Left ventricle myocardium inferior (tissue), 1 donor: ENCODE data around the gene LATS2. TPM values are rescaled to one million over a fixed set of nuclear protein-coding genes. Genes with fewer than 3 reads are reported as not detected.

Experiments used
- DNase-seq: peaks from one replicate; pipeline ENCODE4 v3.0.0-alpha.2; 2020
- H3K27ac ChIP-seq: fragments of 200-600 bp; replicated peaks from 2 replicates; pipeline ENCODE4 v1.8.0; 2021
- H3K27me3 ChIP-seq: fragments of 200-600 bp; 2 replicates; pipeline ENCODE4 v1.8.0; 2021; ENCODE audit warnings: low read depth
- H3K36me3 ChIP-seq: fragments of 200-600 bp; 2 replicates; pipeline ENCODE4 v1.8.0; 2021
- H3K4me1 ChIP-seq: fragments of 200-600 bp; 2 replicates; pipeline ENCODE4 v1.8.0; 2021
- H3K4me3 ChIP-seq: fragments of 200-600 bp; 2 replicates; pipeline ENCODE4 v1.8.0; 2021; ENCODE audit warnings: mild to moderate bottlenecking, moderate library complexity
- H3K9me3 ChIP-seq: fragments of 200-600 bp; replicated peaks from 2 replicates; pipeline ENCODE4 v1.8.0; 2021
- intact Hi-C: fragments of 100-400 bp; cut with micrococcal nuclease; formaldehyde crosslinking; loops from one replicate; pipeline ENCODE4 v1.11.0; 2022
- total RNA-seq: library from RNA; stranded (reverse); fragmentation: NEBNext Ultra II Directional; extraction: Animal tissue kit (Norgen Biotek cat#: 25700); gene quantifications from one replicate; pipeline ENCODE4 v1.2.1, GENCODE V29; 2021
- TF ChIP-seq, protein P1 (sequence below): fragments of 200-600 bp; IDR thresholded peaks from 2 replicates; pipeline ENCODE4 v1.8.0; 2021; ENCODE audit warnings: antibody characterized with exemption, mild to moderate bottlenecking, borderline replicate concordance
- donor health status: DM: no; HTN: yes; CAD: no; lungs with severe emphysema.

Gene LATS2
- total RNA-seq, 1 donor from 2014 or later, result 20.2 TPM

- Histone ChIP-seq H3K36me3 (no peaks in the 10 kb centered on the region), H3K4me3 (no peak overlapping the region), H3K9me3 (no peaks in the 10 kb centered on the region), H3K4me1 (no peaks in the 10 kb centered on the region), H3K27me3 (no peaks in the 10 kb centered on the region), H3K27ac (no peak overlapping the region)
- intact Hi-C loops, result loop anchor here (10.0 kb wide), 1 partner anchor 428 kb away; no protein-coding TSS in a partner anchor
- DNase-seq, result peak; percentile 20
- TF ChIP-seq, protein P1, sequence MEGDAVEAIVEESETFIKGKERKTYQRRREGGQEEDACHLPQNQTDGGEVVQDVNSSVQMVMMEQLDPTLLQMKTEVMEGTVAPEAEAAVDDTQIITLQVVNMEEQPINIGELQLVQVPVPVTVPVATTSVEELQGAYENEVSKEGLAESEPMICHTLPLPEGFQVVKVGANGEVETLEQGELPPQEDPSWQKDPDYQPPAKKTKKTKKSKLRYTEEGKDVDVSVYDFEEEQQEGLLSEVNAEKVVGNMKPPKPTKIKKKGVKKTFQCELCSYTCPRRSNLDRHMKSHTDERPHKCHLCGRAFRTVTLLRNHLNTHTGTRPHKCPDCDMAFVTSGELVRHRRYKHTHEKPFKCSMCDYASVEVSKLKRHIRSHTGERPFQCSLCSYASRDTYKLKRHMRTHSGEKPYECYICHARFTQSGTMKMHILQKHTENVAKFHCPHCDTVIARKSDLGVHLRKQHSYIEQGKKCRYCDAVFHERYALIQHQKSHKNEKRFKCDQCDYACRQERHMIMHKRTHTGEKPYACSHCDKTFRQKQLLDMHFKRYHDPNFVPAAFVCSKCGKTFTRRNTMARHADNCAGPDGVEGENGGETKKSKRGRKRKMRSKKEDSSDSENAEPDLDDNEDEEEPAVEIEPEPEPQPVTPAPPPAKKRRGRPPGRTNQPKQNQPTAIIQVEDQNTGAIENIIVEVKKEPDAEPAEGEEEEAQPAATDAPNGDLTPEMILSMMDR, result no peak
These were observed 138.1 kb downstream of the LATS2 start for GRCh38 chr13:20923272-20923671.

Other genes starting within 250 kb of the LATS2 start
- gene XPO4, start 158.8 kb downstream of the LATS2 start, total RNA-seq, result 32.0 TPM
- gene SAP18, start 78.5 kb upstream of the LATS2 start, total RNA-seq, result 281 TPM
- gene SKA3, start 115.0 kb upstream of the LATS2 start, total RNA-seq, result 0.60 TPM
- 24.6 TPM for gene MRPL57, start 115.1 kb upstream of the LATS2 start, total RNA-seq